Measurements from ENCODE around the gene PCNX3. TPM values are rescaled to one million over a fixed set of nuclear protein-coding genes. Genes with fewer than 3 reads are reported as not detected.

The PCNX3 gene
- total RNA-seq, 2 experiments from 2014 or later: 29.8 to 32.1 TPM

GRCh38 chr11:65574811-65575567 is 40.6 kb upstream of the PCNX3 start:
- DNase-seq: no peak
- Mint-ChIP-seq H3K4me3 (peak overlapping the region; percentile 90), H3K9me3 (no peaks in the 10 kb centered on the region), H3K27me3 (no peaks in the 10 kb centered on the region), H3K27ac (peak overlapping the region; percentile 93), H3K4me1 (ENCODE audit: low read depth) (peaks cover 50% of the 10 kb centered on the region), H3K36me3 (peaks cover 40% of the 10 kb centered on the region)
- intact Hi-C loops (cut with micrococcal nuclease): loop anchor here (1.0 to 5.0 kb wide), 8 partner anchors 13 to 284 kb away; partner anchors contain the start of genes CFL1, PCNX3, SIPA1 and SLC25A45
- ChIA-PET CTCF (interaction anchor here (0.9 to 8.9 kb wide), 5 partner anchors 12 to 285 kb away, joined by 3 to 176 read pairs (median 4); partner anchors contain the start of gene MUS81), POLR2A (interaction anchor here (0.7 to 3.7 kb wide), 12 partner anchors 9 to 156 kb away, joined by 3 to 68 read pairs (median 4); partner anchors contain the start of genes KCNK7, MAP3K11, NEAT1 and PCNX3)

- intact Hi-C loops (cut with micrococcal nuclease): loop anchor here (1.0 to 2.0 kb wide), 4 partner anchors 40 to 283 kb away; partner anchors contain the start of genes CFL1, PCNX3 and SIPA1
- Mint-ChIP-seq H3K27me3 (no peaks in the 10 kb centered on the region), H3K4me3 (peak within 1 kb of the TSS; percentile 90), H3K36me3 (peaks cover 41% of the 10 kb centered on the region), H3K4me1 (ENCODE audit: low read depth) (peaks cover 47% of the 10 kb centered on the region), H3K27ac (peak within 1 kb of the TSS; percentile 93), H3K9me3 (no peaks in the 10 kb centered on the region)
- ChIA-PET CTCF (interaction anchor here (0.5 to 8.9 kb wide), 6 partner anchors 13 to 284 kb away, joined by 3 to 176 read pairs (median 4); partner anchors contain the start of gene MUS81), POLR2A (interaction anchor here (0.7 to 3.7 kb wide), 13 partner anchors 8 to 157 kb away, joined by 3 to 68 read pairs (median 5); partner anchors contain the start of genes KCNK7, MAP3K11, NEAT1 and PCNX3)
- peak; percentile 87 for DNase-seq
Measured at GRCh38 chr11:65575568-65576231, 39.9 kb upstream of the PCNX3 start, which contains the start of gene EHBP1L1. Gene EHBP1L1, plus strand, starts transcription at chr11:65576053. Its CDS starts 250 bp downstream, at chr11:65576303.

- Mint-ChIP-seq H3K36me3 (peaks cover 41% of the 10 kb centered on the region), H3K27me3 (no peaks in the 10 kb centered on the region), H3K4me1 (ENCODE audit: low read depth) (peaks cover 41% of the 10 kb centered on the region), H3K9me3 (no peaks in the 10 kb centered on the region), H3K27ac (peak overlapping the region; percentile 86), H3K4me3 (peak overlapping the region; percentile 89)
- intact Hi-C loops (cut with micrococcal nuclease): no loop called here
- ChIA-PET CTCF (interaction anchor here (6.6 to 8.9 kb wide), 2 partner anchors 14 to 32 kb away, joined by 126 to 176 read pairs; no protein-coding TSS in a partner anchor), POLR2A (interaction anchor here (1.0 to 3.7 kb wide), 12 partner anchors 11 to 157 kb away, joined by 3 to 68 read pairs (median 5); partner anchors contain the start of genes KCNK7, MAP3K11, PCNX3 and RELA)
- peak; percentile 17 for DNase-seq
Measured at GRCh38 chr11:65576232-65576866, 39.2 kb upstream of the PCNX3 start.

GRCh38 chr11:65576867-65577755 is 38.5 kb upstream of the PCNX3 start:
- H3K9me3 Mint-ChIP-seq: no peaks in the 10 kb centered on the region
- DNase-seq: peak; percentile 69
- ChIA-PET POLR2A (interaction anchor here (1.1 to 3.7 kb wide), 9 partner anchors 11 to 158 kb away, joined by 3 to 68 read pairs (median 5); partner anchors contain the start of genes KCNK7, MAP3K11, PCNX3 and RELA), CTCF (interaction anchor here (6.6 to 8.9 kb wide), 2 partner anchors 13 to 33 kb away, joined by 126 to 176 read pairs; no protein-coding TSS in a partner anchor)
- peak overlapping the region; percentile 86 for H3K27ac Mint-ChIP-seq
- intact Hi-C loops (cut with micrococcal nuclease): no loop called here
- H3K4me3 Mint-ChIP-seq: peak overlapping the region; percentile 89
- no peaks in the 10 kb centered on the region for H3K27me3 Mint-ChIP-seq
- H3K36me3 Mint-ChIP-seq: peaks cover 43% of the 10 kb centered on the region
- peaks cover 33% of the 10 kb centered on the region for H3K4me1 Mint-ChIP-seq (ENCODE audit: low read depth)

GRCh38 chr11:65577756-65578109 is 37.8 kb upstream of the PCNX3 start:
- Mint-ChIP-seq H3K27ac (peak overlapping the region; percentile 54), H3K4me1 (ENCODE audit: low read depth) (peaks cover 31% of the 10 kb centered on the region), H3K36me3 (peaks cover 46% of the 10 kb centered on the region), H3K4me3 (peak overlapping the region; percentile 89), H3K9me3 (no peaks in the 10 kb centered on the region), H3K27me3 (no peaks in the 10 kb centered on the region)
- ChIA-PET CTCF (interaction anchor here (6.6 to 8.9 kb wide), 2 partner anchors 12 to 34 kb away, joined by 126 to 176 read pairs; no protein-coding TSS in a partner anchor), POLR2A (interaction anchor here (1.2 to 3.7 kb wide), 5 partner anchors 10 to 159 kb away, joined by 4 to 68 read pairs (median 10); partner anchors contain the start of genes KCNK7 and RELA)
- no peak for DNase-seq
- intact Hi-C loops (cut with micrococcal nuclease): no loop called here

GRCh38 chr11:65578134-65578533 is 37.4 kb upstream of the PCNX3 start:
- peaks cover 29% of the 10 kb centered on the region for H3K4me1 Mint-ChIP-seq (ENCODE audit: low read depth)
- peak overlapping the region; percentile 89 for H3K4me3 Mint-ChIP-seq
- intact Hi-C loops (cut with micrococcal nuclease): no loop called here
- H3K36me3 Mint-ChIP-seq: peaks cover 46% of the 10 kb centered on the region
- H3K27ac Mint-ChIP-seq: peak overlapping the region; percentile 64
- CTCF ChIA-PET: interaction anchor here (6.6 to 8.9 kb wide), 2 partner anchors 12 to 34 kb away, joined by 126 to 176 read pairs; no protein-coding TSS in a partner anchor
- DNase-seq: no peak
- POLR2A ChIA-PET: interaction anchor here (1.3 to 3.7 kb wide), 3 partner anchors 10 to 159 kb away, joined by 4 to 68 read pairs (median 10); no protein-coding TSS in a partner anchor
- H3K9me3 Mint-ChIP-seq: no peaks in the 10 kb centered on the region
- H3K27me3 Mint-ChIP-seq: no peaks in the 10 kb centered on the region

GRCh38 chr11:65578667-65579066 is 36.9 kb upstream of the PCNX3 start:
- H3K4me1 Mint-ChIP-seq (ENCODE audit: low read depth): peaks cover 24% of the 10 kb centered on the region
- no peaks in the 10 kb centered on the region for H3K27me3 Mint-ChIP-seq
- H3K4me3 Mint-ChIP-seq: peak overlapping the region; percentile 89
- POLR2A ChIA-PET: no interaction called here
- CTCF ChIA-PET: interaction anchor here (6.6 kb wide), 1 partner anchor 11 kb away, joined by 126 read pairs; no protein-coding TSS in a partner anchor
- intact Hi-C loops (cut with micrococcal nuclease): no loop called here
- H3K36me3 Mint-ChIP-seq: peaks cover 44% of the 10 kb centered on the region
- no peak for DNase-seq
- H3K27ac Mint-ChIP-seq: peak overlapping the region; percentile 64
- H3K9me3 Mint-ChIP-seq: no peaks in the 10 kb centered on the region

GRCh38 chr11:65579291-65579690 is 36.3 kb upstream of the PCNX3 start:
- H3K4me3 Mint-ChIP-seq: no peak overlapping the region
- H3K4me1 Mint-ChIP-seq (ENCODE audit: low read depth): peaks cover 22% of the 10 kb centered on the region
- CTCF ChIA-PET: interaction anchor here (6.6 kb wide), 1 partner anchor 11 kb away, joined by 126 read pairs; no protein-coding TSS in a partner anchor

GRCh38 chr11:65580031-65580692 is 35.4 kb upstream of the PCNX3 start:
- intact Hi-C loops (cut with micrococcal nuclease): no loop called here
- ChIA-PET CTCF (interaction anchor here (6.6 kb wide), 1 partner anchor 10 kb away, joined by 126 read pairs; no protein-coding TSS in a partner anchor), POLR2A (no interaction called here)
- peak overlapping the region; percentile 28 for H3K27ac Mint-ChIP-seq
- peaks cover 18% of the 10 kb centered on the region for H3K4me1 Mint-ChIP-seq (ENCODE audit: low read depth)
- H3K27me3 Mint-ChIP-seq: no peaks in the 10 kb centered on the region
- peaks cover 46% of the 10 kb centered on the region for H3K36me3 Mint-ChIP-seq
- DNase-seq: no peak
- H3K4me3 Mint-ChIP-seq: no peak overlapping the region
- no peaks in the 10 kb centered on the region for H3K9me3 Mint-ChIP-seq

More at GRCh38 chr11:65579291-65579690, 36.3 kb upstream of the PCNX3 start:
- Mint-ChIP-seq H3K9me3 (no peaks in the 10 kb centered on the region), H3K27ac (no peak overlapping the region), H3K36me3 (peaks cover 43% of the 10 kb centered on the region), H3K27me3 (no peaks in the 10 kb centered on the region)
- no peak for DNase-seq
- intact Hi-C loops (cut with micrococcal nuclease): no loop called here
- POLR2A ChIA-PET: no interaction called here

- H3K27ac Mint-ChIP-seq: no peak overlapping the region
- no peak for DNase-seq
- intact Hi-C loops (cut with micrococcal nuclease): no loop called here
- H3K9me3 Mint-ChIP-seq: no peaks in the 10 kb centered on the region
- peaks cover 43% of the 10 kb centered on the region for H3K36me3 Mint-ChIP-seq
- H3K4me1 Mint-ChIP-seq (ENCODE audit: low read depth): peaks cover 13% of the 10 kb centered on the region
- POLR2A ChIA-PET: no interaction called here
- CTCF ChIA-PET: interaction anchor here (6.6 kb wide), 1 partner anchor 9 kb away, joined by 126 read pairs; no protein-coding TSS in a partner anchor
- H3K27me3 Mint-ChIP-seq: no peaks in the 10 kb centered on the region
- no peak overlapping the region for H3K4me3 Mint-ChIP-seq
Measured at GRCh38 chr11:65580756-65581155, 34.8 kb upstream of the PCNX3 start.

Measured in activated CD4-positive, alpha-beta memory T cell treated with anti-CD3 and anti-CD28 coated beads for 36 hours (primary cell).